GM19239 (cell line): ENCODE measurements around the gene MSI2.

ENCODE experiments used
- DNase-seq: peaks from one replicate; pipeline ENCODE4 v3.0.0; 2011; ENCODE audit warnings: low spot score; ENCODE audit not compliant: insufficient read length
- FAIRE-seq: peaks from 2 replicates; lab custom pipeline; 2011; peaks lifted over from hg19 to GRCh38; lab: Jason Lieb, UNC

MSI2 gene

GRCh38 chr17:57631871-57632270, 375.5 kb downstream of the MSI2 start:
- DNase-seq = no peak

GRCh38 chr17:57632294-57632693, 376.0 kb downstream of the MSI2 start:
- FAIRE-seq = no peak

More at GRCh38 chr17:57631871-57632270, 375.5 kb downstream of the MSI2 start:
- FAIRE-seq = no peak

DNA sequence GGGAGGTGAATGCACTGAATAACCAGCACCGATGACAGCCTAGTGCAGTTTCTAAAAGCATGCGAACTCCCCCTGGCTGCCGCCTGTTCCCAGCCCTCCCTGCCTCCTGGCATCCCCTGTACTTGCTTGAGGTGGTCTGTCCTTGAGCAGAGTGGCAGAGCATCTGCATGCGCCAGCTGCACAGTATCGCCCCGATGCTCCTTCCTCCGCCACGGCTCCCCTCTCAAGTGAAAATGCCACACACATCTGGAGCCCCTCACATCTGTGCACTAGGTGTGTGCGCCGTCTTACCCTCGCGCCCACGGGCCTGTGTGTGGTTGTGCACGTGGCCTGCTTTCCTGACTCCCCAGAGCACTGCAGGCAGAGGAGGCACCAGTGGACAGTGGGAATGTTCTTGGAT, 376.9 kb downstream of the MSI2 start:
- FAIRE-seq = no peak

More at GRCh38 chr17:57632294-57632693, 376.0 kb downstream of the MSI2 start:
- no peak for DNase-seq

DNA sequence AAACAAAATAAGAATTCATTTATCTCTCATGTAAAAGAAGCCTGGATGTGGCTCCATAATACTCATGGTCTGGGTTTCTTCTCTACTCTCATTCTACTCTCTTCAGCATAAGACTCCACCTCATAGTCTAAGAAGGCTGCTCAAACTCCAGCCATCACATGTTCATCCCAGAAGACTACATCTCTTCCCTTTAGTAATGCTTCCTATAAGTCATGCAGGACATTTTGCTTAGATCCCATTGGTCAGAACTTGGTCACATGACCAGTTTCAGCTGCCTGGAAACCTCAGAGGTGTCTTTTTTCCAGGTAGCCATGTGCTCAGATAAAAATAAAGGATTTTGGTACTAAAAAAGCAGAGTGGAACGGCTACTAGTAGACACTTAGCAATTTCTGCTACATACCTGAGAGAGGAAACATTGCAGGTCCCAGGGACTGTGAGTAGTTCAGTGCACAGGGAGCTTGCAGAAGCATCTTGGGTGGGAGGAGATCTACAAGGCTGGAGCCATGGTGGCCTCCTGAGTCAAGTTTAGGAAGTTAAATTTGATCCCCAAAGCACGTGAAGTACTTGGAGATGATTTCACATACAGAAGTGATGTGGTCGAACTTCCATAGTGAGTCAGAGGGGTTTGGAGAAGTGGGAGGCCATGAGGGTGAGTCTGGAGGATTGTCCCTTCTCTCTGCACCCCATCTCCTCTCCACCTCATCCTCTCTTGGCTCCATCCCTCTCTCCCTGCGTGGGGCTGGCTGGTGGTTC, 378.6 kb downstream of the MSI2 start:
- DNase-seq (no peak), FAIRE-seq (no peak)

More for the DNA sequence above, 376.9 kb downstream of the MSI2 start:
- no peak for DNase-seq

DNA sequence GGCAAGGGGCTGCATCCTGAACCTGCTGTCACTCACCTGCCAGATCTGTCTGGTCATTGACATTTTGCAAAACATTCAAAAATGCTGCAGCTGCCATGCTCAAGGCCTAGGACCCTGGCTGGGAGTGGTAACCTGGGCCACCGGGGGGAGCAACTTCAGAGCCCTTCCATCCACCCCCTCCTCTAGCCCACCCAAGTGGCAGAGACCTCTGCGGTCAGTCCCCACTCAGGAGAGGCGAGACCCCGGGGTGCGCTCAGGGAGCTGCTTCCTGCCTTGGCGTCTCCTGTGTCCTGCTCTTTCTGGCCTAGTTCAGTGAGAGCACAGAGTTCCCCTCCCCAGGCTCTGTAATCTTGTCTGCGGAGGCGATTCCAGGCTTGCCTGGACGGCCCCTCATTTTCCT, 380.0 kb downstream of the MSI2 start:
- FAIRE-seq = no peak

DNA sequence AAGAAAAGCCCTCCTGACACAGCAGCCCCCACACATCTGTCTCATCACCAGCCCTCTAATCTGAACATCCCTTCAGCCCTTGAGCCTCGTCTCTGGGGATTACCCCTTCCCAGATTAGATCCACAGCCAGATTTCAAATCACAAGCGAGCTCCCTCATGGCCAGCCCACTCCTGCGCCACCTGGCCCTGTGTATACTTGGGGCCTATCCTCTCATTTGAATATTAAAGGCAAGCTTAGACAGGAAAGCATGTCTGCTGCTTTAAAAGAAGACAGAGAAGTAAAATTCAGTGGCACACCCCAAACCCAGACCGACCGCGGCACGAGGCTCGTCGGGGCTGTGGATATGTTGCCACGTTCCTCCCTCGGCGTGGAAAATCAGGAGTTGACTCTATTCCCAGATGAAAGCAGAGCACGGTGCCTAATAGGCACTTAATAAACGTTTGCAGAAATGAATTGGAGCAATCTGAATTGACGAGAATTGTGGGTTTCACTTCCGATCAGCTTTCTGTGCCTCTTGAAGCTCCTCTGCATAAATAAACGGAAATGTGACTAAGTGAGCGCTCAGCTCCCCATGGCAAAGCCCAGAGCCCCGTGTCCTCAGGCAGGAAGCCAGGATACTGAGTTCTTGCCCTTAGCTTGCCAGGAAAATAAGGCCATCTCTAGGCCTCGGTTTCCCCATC, 380.8 kb downstream of the MSI2 start:
- DNase-seq (no peak), FAIRE-seq (no peak)

More for the DNA sequence above, 380.0 kb downstream of the MSI2 start:
- no peak for DNase-seq

DNA sequence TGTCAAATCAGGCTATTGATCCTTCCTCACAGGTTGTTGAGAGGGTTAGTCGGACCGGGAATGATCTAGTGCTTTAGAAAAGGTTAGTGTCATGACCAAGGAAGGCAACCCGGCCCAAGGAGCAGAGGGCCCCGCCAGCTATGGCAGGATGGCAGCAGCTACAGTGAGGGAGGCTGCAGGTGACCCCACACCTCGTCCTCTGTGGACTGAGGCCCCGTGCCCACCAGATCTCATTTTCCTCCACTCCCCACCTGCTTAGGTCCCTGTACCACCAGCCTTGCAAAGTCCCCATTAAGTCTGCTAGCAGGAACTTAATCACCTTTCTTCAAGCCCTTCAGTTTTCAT, 381.3 kb downstream of the MSI2 start:
- DNase-seq = no peak
- FAIRE-seq = no peak

DNA sequence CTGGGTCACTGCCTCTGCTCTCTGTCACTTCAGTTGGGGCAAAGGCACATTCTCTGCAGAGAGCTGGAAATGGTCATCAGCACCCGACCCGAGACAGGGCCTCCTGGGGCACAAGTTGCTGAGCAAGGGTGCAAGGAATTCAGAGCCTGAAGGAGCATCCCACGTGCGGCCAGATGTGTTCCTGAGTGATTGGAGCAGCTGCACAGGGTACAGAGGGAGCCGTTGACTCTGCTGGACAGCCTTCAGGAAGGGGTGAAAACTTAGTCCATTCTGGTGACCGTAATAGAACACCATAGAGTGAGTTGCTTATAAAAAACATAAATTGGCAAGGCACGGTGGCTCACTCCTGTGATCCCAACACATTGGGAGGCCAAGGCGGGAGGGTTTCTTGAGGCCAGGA, 382.0 kb downstream of the MSI2 start:
- DNase-seq (no peak), FAIRE-seq (no peak)

GRCh38 chr17:57639381-57639780, 383.1 kb downstream of the MSI2 start:
- FAIRE-seq = no peak
- DNase-seq = no peak

DNA sequence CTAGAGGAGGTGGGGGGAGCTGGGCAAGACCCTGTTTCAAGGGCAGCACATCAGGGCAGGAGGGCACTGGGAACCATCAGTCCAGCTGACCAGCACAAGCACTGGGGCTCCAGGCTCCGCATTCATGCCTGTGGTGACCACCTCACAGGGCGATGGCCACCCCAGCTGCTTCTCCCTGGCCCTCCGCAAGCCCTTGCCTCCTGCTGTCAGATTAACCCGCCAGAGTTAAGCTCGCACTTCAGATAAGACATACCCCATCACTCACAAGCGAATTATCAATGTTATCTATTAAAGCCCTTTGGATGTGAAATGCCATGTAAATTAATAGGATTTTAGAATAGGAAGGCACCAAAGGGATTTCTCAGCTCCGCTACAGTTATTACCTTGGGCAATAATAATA, 383.8 kb downstream of the MSI2 start:
- FAIRE-seq = no peak
- no peak for DNase-seq

- DNase-seq (no peak), FAIRE-seq (no peak)
These were observed 385.4 kb downstream of the MSI2 start for GRCh38 chr17:57641761-57642160.

GRCh38 chr17:57643062-57643461, 386.7 kb downstream of the MSI2 start:
- no peak for FAIRE-seq
- DNase-seq = no peak

DNA sequence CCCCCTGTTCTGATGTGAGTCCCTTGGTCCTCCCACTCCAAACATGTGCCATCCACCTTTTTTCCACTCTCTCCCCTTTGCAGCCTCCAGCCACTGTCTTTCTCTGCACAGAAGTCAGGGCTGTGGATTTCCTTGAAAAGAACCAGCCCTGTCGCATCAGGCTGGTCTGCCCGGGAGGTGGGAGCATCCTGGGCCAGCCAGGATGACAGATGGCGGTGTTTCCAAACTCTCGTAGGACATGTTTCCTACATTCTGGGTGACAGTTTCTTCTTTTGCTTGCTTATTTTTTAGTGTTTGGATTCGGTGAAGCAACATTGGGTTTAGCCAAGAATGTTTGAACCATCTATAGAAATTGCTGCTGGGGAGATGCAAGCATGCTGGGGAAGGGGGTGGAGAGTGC, 388.0 kb downstream of the MSI2 start:
- no peak for DNase-seq
- no peak for FAIRE-seq

GRCh38 chr17:57645950-57646665, 389.8 kb downstream of the MSI2 start:
- FAIRE-seq (no peak), DNase-seq (no peak)

- FAIRE-seq = no peak
- no peak for DNase-seq
These were observed 392.4 kb downstream of the MSI2 start for GRCh38 chr17:57648720-57649119.

DNA sequence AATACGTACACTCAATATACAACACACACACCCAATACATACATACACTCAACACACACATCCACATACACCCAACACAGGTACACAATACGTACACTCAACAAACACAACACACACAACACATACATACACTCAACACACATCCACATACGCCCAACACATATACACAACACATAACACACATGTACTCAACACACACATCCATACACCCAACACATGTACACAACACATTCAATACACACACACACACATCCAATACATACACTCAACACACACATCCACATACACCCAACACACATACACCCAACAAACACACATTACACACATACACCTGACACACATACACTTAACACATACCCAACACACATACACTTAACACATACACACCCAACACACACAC, 392.9 kb downstream of the MSI2 start:
- no peak for FAIRE-seq

GRCh38 chr17:57649731-57650484, 393.6 kb downstream of the MSI2 start:
- no peak for DNase-seq

More for the DNA sequence above, 392.9 kb downstream of the MSI2 start:
- DNase-seq = no peak

GRCh38 chr17:57650548-57650947, 394.2 kb downstream of the MSI2 start:
- FAIRE-seq (no peak), DNase-seq (no peak)

More at GRCh38 chr17:57649731-57650484, 393.6 kb downstream of the MSI2 start:
- FAIRE-seq = no peak

DNA sequence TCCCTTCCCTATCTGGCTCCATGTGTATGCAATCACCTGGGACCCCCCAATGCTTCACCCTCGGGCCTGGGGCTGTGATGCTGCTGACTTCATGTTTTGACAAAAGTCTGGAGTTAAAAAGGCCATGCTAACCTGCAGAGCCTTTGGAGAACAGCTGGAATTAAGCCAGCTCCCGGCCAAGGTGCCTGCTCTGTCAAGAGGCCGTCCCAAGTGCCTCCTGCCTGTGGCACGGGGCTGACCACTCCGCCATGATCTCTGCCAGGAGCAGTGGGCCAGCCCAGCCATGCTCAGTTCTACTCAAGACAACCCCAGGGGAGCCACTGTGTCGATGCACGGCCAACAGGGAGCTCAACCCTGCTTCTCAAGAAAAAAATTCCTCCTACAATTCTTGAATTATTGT, 395.1 kb downstream of the MSI2 start:
- FAIRE-seq (no peak), DNase-seq (no peak)

DNA sequence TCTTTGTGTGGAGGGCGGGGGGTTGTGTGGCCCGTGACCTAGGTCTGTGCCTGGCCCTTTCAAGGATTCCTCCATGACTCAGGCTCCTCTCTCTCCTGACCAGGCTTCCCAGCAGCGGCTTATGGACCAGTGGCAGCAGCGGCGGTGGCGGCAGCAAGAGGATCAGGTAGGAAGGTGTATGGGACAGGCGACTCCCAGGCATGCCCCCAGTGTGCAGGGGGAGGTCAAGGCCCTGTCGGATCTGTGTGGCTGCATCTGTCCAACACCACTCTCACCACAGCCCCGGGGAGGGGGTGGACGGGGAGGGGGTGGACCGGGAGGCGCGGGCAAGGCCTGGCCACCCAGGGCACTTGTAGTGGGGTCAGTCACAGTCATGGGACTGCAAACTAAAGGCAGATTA, 395.7 kb downstream of the MSI2 start:
- DNase-seq = no peak
- FAIRE-seq = no peak
